Activated gamma-delta T cell treated with anti-CD3 and anti-CD28 coated beads, Interleukin-2, amount 50 U/mL, for 16 hours (primary cell): ENCODE measurements around the gene TMEM254.
"Not testable (repeated sequence)": the region's sequence is repeated elsewhere in the genome, so short reads cannot be mapped to it uniquely, and the experiment has no call there.

Experiments used
- DNase-seq: peaks from one replicate; pipeline ENCODE4 v3.0.0-alpha.2; 2020; ENCODE audit warnings: low read depth

TMEM254 gene, protein sequence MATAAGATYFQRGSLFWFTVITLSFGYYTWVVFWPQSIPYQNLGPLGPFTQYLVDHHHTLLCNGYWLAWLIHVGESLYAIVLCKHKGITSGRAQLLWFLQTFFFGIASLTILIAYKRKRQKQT

DNA sequence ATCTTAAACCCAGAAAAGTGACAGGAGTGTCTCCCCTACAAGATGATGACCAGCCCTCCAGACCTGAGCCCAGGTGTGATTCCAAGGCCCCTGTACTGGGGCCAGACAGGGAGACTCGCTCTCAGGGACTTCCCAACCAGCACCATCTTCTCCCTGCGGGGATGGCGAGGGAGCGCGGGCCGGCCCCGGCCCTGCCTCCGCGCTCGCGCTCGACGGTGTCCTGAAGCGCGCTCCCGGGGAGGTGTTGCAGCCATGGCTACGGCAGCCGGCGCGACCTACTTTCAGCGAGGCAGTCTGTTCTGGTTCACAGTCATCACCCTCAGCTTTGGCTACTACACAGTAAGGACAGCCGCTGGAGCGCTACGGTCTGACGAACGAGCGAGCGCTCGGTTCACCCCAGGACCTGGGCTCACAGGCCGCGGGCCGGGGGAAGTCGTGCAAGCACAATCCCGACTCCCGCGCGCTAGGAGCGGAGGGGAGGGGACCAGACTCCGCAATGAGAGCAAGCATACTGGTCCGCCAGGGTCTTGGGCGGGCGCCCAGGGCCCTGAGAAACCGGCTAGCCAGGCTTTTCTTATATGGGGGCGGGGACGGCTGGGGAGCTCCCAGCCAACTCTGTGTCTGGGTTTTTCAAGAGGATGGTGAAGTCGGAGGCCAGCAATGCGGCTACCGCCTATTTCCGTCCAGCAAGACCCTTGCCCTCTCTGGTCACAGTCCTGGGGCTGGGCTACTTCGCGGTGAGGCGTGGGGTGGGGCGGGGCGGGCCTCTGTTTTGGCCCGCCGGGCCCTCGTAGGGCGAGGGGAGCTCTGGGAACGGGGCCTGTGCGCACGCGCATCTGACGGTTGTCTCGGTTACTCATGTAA, at the start of gene TMEM254:
Gene TMEM254, plus strand, starts transcription at position 218 of the 864 bp plus-strand sequence. Its CDS starts 35 bp downstream, at position 253.
- DNase-seq: peak; percentile 79

DNA sequence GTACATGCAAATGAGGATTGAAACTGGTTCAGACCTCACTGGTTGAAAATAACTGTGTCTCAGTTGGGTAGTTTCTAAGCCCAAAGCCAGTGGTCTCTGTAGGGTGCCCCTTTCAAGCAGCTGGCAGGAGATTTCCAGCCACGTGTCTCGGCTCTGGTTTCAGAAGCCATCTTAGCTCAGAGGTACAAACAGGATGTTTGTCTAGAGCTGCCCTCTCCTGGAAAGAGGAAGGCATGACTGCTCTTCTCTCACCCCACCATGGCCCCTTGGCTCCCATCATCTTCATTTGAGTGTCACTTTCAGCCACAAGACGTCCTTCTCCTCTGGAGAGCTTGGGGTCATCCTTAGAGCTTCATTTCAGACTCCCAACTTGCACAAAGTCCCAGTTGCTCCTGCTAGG, 49.3 kb upstream of the TMEM254 start:
- DNase-seq: not testable (repeated sequence)

DNA sequence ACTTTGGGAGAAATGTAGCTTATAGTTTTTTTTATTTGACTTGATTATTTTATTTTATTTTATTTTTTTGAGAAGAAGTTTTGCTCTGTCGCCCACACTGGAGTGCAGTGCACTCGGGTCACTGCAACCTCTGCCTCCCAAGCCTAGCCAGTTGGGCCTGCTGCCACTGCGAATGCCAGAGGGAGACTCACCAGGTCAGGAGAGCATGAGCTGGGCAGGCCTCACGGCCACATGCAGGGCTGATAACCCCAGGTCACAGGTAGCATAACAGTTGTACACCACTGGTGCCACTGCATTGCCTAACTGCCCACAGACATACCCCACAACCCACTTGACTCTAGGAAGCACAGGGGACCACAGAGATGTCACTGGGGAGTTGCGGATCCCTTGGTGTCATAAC, 48.6 kb upstream of the TMEM254 start:
- not testable (repeated sequence) for DNase-seq

DNA sequence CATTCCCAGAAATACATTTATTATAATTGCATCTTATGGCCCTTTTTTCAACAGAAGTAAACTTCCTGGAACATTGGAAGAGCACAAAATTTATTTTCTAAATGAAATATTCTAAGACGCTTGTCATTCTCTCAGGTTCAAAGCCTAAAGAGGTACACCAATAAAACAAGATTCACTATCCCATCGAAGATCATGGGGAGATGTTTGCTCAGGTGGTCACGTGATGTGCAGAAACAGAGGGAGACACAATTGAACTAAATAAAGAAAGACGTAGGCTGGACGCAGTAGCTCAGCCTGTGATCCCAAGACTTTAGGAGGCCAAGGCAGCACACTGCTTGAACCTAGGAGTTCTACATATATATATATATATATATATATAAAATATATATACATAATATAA, 46.0 kb upstream of the TMEM254 start:
- no peak for DNase-seq

DNA sequence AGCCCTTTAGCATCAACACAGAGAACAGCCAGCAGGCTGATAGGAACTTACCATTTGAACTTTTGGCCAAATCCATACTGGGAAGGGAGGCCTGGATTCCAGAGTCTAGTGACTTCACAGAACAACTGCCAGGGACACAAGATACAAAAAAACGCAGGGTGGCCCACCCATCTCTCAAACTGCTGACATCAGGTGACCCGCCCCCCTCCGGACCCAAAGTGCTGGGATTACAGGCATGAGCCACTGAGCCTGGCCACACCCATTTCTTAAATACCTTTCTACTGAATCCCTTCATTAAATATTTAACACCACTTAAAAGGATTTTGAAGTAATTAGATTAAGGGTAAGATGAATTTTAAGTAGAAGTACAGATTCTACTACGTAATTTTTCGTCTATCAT, 43.7 kb upstream of the TMEM254 start:
- not testable (repeated sequence) for DNase-seq

DNA sequence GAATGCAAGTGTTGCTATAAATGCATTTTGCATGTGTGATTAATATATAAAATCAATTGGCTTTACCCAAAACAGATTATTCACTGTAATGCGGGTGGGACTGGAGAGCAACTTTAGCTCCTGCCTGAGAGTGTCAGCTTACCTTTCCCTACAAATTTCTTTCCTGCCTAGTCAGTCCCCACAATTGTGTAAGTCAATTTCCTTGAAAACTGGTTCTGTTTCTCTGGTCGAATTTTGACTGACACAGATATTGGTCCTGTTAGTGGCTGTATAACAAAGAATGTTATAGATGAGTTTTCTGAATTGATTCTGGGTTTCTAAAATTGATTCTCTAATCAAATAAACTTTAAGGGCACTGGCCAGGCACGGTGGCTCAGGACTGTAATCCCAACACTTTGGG, 43.0 kb upstream of the TMEM254 start:
- DNase-seq: not testable (repeated sequence)

DNA sequence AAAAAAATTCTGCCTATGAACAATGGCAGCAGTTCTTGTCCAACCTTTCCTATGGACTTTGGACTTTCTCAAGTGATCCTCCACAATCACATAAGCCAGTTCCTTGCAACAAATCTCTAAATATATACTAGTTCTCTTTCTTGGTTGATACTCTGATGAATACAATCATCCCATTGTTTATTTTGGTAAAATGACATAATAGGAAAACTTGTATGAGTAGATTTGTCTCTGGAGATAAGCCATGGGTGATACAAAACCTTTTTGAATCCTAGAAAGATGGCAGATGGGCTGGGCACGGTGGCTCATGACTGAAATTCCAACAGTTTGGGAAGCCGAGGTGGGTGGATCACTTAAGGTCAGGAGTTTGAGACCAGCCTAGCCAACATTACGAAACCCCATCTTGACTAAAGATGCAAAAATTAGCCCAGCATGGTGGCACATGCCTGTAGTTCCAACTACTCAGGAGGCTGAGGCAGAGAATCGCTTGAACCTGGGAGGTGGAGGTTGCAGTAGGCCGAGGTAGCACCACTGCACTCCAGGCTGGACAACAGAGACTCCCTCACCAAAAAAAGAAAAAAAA, 41.5 kb upstream of the TMEM254 start:
- not testable (repeated sequence) for DNase-seq

DNA sequence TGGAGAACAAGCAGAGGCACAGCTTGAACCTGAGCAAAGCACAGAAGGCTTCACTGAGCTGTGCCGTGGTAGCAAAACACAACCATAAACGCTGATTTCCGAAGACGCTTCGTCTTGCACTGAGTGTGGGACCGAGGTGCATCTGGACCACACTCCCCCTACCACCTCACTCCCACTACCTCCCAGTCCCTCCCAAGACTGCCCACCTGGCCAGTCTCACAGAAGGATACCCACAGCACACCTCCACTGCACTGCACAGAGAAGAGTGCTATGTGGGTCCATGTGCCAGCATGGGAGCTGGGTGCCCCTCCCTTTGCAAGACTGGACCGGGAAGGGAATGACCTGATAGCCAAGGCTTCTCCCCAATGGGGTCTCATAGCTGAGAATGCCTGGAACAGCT, 40.2 kb upstream of the TMEM254 start:
- not testable (repeated sequence) for DNase-seq

DNA sequence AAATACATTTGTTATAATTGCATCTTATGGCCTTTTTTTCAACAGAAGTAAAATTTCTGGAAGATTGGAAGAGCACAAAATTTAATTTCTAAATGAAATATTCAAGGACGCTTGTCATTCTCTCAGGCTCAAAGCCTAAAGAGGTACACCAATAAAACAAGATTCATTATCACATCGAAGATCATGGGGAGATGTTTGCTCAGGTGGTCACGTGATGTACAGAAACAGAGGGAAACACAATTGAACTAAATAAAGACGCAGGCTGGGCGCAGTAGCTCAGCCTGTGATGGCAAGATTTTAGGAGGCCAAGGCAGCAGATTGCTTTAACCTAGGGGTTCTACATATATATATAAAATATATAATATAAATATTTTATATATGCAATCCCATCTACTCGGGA, 37.3 kb upstream of the TMEM254 start:
- no peak for DNase-seq

DNA sequence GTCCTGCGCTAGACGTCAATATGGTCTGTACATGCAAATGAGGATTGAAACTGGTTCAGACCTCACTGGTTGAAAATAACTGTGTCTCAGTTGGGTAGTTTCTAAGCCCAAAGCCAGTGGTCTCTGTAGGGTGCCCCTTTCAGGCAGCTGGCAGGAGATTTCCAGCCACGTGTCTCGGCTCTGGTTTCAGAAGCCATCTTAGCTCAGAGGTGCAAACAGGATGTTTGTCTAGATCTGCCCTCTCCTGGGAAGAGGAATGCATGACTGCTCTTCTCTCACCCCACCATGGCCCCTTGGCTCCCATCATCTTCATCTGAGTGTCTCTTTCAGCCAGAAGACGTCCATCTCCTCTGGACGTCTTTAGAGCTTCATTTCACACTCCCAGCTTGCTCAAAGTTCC, 33.5 kb upstream of the TMEM254 start:
- DNase-seq: not testable (repeated sequence)

DNA sequence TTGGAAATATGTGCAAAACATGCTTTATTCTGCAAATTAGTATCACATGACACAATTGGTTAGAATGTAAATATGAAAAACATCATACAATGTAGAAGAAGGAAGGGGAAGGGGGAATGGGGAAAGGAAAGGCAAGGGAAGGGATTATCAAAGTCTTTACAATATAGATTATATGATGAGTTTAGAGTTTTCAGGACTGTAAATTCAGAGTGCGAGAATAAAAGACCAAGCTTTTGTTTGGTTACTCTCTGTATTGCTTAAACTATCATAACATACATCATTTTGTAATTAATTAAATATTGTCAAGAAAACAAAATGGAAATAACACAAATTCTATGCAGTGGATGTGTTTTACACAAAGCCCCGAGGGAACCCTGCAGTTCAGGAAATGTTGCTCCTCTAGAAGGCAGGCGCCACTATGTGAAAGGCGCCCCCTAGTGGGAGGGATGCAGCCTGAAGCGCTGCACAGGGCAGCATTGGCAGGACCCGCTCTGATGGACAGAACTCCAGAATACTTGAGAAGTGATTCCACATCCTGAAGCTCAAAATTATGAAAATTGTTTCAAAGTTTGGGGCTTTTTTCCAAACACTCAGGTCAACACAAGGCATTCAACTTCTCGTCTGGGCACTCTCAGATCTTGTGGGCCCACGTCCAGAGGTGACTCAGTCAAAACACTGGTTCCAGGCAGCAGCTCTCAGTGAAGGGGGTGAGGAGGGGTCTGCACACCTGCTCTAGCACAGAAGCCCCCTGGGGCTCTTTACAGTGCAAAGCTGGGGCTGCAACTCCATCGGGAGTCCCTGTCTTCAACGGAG, 31.6 kb upstream of the TMEM254 start:
- peak; percentile 61 for DNase-seq

DNA sequence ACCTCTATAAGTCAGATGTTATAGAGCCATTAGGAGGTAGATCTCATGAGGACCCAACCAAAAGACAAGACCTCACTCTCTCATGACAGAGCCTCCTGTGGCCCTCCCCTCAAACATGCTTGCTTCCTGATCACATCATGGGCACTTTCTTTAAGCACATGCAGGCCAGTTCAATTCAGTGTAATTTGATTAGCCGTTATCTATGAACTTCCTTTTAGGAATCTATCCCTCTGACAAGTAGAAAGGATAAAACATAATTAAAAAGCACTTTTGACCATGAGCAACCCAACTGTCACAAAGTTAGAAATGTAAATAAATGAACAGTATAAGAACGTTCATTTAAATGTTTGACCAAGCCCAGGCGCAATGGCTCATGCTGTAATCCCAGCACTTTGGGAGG, 27.7 kb upstream of the TMEM254 start:
- no peak for DNase-seq

DNA sequence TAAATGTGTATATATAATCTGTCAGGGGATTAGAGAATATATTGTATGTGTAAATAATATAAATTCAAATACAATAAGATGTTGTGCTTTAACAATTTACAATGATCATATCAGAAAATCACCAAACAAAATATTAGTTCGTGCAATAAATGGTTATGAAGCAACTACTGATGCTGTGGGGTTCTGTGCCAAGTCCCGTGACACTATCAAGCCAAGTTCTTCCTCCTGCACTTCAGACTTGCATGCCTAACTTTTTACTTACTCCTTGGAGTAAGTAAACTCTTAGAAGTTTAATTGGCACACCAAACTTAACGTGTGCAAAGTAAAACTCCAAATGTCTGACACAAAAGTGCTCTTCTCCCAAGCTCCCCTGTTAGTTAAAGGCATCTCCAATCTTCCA, 26.5 kb upstream of the TMEM254 start:
- DNase-seq: no peak

DNA sequence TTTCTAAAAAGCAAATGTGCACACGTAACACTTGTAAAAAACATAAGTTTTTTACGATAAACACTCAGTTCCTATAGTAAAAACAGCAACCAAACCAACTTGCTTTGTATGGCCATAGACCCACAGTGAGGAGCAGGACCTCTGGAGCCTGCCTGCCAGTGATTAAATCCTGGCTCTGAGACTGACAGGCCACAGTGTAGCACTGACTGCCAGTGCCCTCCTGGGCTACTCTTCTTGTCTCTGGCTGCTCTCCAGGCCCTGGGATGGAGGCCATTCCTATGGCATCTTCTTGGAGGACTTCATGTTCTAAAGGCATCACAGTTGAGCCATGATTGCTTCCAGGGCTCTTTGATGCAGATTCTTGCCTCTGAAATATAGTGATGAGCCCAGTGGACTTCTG, 22.7 kb upstream of the TMEM254 start:
- DNase-seq: no peak

DNA sequence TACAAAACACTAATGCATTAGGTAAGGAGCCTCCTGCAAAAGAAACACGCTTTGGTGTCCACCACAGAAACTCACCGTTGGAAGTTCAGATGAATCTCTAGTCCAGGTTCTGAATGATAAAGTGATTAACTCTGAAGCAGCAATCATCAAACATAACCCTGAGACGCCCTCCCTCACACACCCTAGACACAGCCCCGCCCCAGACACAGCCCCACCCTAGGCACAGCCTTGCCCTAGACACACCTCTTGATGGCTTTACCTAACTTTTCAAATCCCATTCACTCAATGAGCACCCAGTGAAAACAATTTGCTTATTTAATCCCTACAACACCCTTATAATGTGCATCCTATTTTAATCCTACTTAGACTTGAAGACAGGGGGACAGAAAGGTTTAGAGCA, 21.3 kb upstream of the TMEM254 start:
- DNase-seq: no peak

DNA sequence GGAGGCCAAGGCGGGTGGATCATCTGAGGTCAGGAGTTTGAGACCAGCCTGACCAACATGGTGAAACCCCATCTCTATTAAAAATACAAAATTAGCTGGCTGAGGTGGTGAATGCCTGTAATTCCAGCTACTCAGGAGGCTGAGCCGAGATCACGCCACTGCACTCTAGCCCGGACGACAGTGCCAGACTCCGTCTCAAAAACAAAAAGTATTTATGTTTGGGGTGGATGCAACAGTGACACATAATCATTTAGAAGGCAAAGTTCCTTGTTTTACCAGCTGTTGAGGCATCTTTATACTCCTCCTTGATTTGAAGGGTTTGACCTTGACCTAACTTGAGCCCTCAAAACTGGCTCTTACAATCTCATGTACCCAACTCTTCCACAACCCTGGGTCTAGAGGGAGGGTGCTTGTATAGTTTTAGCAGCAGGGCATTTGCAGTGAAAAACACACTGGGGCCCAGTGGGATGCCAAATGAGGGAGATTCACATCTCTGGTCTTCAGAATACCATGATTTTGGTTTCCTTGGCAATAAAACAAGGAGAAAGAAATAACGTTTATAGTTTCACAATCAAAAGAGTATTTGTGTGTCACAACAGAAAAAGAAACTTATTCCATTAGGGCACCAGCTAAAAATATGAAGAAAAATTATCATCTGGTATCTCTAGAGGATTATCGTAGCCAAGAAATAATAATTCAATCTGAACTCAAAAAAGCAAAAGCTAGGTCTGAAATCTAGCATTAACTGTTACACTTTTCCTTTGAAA, 14.2 kb upstream of the TMEM254 start:
- no peak for DNase-seq

DNA sequence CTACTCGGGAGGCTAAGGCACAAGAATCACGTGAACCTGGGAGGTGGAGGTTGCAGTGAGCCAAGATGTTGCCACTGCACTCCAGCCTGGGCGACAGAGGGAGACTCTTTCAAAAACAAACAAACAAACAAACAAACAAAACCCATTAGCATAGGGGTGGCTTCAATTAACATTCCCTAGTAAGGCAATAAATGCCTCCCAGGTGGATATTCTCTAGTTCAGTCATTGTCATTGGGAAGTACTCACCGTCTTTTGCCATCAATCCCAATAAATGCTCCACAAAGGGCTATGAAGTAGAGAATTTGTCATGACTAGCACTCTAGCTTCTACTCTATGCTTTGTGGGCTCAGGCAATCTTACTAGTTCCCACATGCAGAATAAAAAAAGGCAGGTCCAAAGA, 11.7 kb upstream of the TMEM254 start:
- no peak for DNase-seq

DNA sequence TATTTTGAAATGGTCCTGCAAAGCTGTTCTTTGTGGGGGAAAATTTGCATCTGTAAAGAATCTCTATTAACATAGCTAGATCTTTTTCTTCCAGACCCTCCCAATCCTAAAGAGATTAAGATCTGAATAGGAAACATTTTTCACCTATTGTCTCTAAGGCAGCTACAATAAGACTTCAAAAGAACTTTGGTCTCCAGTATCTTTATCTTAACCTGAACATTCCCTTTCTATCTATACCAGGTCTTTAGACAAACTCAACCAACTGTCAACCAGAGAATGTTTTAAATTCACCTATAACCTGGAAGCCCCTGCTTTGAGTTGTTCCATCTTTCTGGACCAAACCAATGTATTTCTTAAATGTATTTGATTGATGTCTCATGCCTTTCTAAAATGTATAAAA, 10.6 kb upstream of the TMEM254 start:
- not testable (repeated sequence) for DNase-seq

DNA sequence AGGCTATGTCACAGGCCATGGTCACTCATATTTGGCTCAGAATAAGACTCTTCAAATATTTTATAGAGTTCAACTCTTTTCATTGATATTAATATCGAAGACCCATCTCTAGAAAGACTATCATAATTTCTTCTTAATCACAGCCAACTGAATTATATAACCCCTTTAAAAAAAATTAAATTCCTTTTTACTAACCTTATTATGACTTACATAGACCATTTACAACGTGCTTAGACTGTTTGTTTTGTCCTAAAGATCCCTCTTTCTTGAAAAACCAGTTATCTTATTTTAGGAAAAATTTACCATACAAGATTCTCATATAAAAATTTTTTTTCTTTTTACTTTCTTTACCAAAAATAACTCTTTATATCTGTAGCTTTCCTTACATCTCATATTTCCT, 10.2 kb upstream of the TMEM254 start:
- no peak for DNase-seq

DNA sequence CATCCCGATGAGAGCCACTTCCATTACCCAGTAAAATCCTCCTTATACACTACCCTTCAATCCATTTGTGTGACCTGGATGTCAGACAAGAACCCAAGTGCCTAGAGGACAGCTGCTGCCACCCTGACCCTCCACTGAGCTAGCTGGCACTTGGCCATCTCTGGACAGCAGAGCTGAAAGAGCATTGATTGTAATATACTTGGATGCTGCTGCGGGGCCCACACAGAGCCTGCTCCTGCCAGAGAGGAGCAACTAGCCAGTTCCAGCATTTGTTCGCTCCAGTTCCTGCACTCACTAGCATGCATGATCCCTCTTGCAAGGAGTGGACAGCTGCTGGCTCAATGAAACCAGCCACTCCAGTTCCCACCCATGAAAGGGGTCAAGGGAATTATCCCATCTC, 8.4 kb upstream of the TMEM254 start:
- no peak for DNase-seq

DNA sequence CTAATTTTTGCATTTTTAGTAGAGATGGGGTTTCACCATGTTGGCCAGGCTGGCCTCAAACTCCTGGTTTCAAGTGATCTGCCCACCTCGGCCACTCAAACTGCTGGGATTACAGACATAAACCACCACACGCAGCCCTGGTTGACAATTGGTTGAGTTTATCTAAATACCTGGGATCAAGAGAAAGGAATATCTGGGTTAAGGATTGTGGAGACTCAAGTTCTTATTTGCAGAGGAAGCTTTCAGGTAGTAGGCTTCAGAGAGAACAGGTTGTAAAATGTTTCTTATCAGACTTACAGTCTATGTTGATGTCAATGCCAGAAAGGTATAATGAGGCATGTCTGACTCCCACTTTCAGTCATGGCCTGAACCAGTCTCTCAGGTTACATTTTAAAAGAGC, 5.9 kb upstream of the TMEM254 start:
- DNase-seq: no peak

DNA sequence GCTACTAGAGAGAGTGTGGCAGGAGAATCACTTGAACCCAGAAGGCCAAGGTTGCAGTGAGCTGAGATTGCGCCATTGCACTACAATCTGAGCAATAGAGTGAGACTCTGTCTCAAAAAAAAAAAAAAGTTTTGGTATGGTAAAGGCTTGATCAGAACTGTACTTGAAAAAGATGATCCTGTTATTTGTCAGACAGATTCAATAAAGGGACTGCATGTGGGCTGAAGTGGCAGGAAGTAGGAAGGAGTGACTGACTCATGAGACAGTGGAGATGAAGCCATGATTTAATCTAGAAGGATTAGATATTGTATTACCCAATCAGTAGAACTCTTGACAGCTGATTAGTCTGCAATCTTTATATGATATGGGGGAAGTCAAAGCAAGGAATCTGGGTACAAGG, 2.7 kb upstream of the TMEM254 start:
- DNase-seq: no peak
